SIG-M5 treated with dmso at 0.1 percent for 504 hours (cell line): Measurements from ENCODE around the gene CFAP299.
"Not testable (repeated sequence)": the region's sequence is repeated elsewhere in the genome, so short reads cannot be mapped to it uniquely, and the experiment has no call there.

Experiments used
- DNase-seq: peaks from one replicate; lab custom pipeline; 2025; ENCODE audit not compliant: unreplicated experiment; lab: John Stamatoyannopoulos, UW

Gene CFAP299

DNA sequence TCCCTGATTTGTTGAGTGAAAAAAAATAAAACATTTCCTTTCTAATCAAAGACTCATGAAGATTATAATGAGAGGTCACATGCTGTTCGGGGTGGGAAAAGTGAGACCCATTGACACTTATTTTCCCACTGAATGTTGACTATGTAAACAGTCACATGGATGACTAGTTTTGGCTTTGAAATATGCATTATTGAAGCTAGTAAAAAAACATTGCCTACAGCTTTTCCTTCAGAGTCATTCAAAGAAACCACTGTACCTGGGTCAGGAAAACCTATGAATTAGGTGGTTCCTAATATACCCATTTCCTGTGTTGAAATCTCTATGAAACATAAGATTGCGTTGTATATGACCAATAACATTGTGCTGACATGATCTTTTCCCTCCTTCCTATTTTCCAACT is 251.2 kb downstream of the CFAP299 start:
- DNase-seq = no peak

- no peak for DNase-seq
Observed at GRCh38 chr4:80587871-80588385, 252.4 kb downstream of the CFAP299 start.

GRCh38 chr4:80592950-80593349 is 257.4 kb downstream of the CFAP299 start:
- DNase-seq = no peak

- DNase-seq = no peak
Observed at GRCh38 chr4:80594701-80595100, 259.2 kb downstream of the CFAP299 start.

- no peak for DNase-seq
Observed at GRCh38 chr4:80608281-80608980, 272.9 kb downstream of the CFAP299 start.

- DNase-seq = no peak
Observed at GRCh38 chr4:80610199-80610598, 274.7 kb downstream of the CFAP299 start.

GRCh38 chr4:80610845-80611677 is 275.5 kb downstream of the CFAP299 start:
- no peak for DNase-seq

DNA sequence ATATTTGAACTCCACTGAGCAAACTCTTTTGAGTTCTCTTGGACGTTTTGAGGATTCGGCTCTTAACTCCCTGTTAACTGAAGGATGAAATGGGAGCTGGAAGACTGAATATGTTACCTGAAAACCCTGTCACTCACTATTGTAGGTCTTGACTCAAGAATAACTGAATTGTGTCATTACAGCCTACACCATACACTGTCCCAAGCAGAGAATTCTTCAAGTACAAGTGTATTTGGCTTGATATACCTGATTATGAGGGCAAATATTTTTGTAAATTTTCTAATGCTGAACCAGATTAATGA is 276.1 kb downstream of the CFAP299 start:
- no peak for DNase-seq

DNA sequence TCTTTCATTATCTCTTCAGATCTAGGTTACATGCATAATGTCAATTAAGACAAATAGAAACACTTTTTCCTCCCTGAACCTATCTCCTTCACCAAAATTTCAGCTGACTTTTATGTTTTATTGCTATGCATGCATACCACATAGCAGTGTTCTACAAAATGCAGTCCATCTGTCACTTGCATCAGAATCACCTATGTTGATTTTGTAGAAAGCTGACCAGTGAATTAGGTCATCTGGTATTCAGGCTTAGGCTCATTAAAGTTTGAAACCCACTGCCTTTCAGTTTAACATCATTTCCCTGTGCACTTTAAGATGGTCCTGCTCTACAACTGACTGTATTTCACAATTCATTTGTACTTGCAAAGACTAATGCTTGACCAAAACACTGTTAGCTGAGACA is 277.9 kb downstream of the CFAP299 start:
- no peak for DNase-seq

- no peak for DNase-seq
Observed at GRCh38 chr4:80614319-80614718, 278.8 kb downstream of the CFAP299 start.

GRCh38 chr4:80615099-80615498 is 279.6 kb downstream of the CFAP299 start:
- no peak for DNase-seq

DNA sequence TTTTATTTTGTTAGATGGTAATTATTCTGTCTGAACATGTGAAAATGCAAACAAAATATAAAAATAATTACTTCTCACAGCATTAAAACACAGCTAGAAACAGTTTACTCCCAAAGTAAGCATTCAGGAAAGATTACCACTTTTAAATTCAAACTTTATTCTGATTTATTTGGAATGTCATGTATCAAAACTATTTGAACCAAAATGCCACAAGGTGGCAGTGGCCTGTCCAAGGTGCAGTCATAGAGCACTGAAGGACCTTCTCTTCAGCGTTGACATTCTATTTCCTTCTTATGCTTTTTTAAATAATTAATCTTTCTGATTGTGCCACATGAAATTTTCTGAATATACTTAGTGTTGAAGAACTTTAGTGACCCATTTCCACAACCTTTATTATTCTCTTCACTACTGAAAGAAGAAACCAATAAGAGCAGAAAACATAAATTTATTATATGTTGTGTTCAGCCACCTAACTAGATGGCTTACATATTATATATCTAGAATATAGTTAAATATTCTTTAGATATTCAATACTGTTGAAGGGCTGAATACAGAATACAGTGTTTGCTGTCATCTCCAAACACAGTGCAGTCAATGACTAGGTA is 283.6 kb downstream of the CFAP299 start:
- peak; percentile 7 for DNase-seq

GRCh38 chr4:80631861-80632260 is 296.3 kb downstream of the CFAP299 start:
- no peak for DNase-seq

GRCh38 chr4:80637190-80637589 is 301.7 kb downstream of the CFAP299 start:
- DNase-seq = no peak

DNA sequence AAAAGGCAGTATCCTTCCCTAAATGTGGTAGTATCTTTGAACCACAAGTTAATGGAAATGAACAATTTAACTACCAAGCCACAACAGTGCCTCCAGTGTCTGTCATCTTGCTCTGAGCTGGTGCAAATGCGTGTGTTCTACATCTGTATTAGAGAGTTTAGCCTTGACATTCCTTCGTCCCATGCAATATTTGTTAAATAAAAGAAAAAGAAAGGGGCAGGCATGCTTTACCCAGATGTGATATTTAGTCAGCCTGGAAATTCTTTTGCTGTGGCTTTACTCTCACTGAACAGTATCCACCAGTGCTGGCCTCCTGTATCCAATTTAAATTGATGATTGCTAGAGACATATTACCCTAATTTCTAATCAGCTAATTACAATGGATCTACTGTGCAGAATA is 310.5 kb downstream of the CFAP299 start:
- DNase-seq = no peak

DNA sequence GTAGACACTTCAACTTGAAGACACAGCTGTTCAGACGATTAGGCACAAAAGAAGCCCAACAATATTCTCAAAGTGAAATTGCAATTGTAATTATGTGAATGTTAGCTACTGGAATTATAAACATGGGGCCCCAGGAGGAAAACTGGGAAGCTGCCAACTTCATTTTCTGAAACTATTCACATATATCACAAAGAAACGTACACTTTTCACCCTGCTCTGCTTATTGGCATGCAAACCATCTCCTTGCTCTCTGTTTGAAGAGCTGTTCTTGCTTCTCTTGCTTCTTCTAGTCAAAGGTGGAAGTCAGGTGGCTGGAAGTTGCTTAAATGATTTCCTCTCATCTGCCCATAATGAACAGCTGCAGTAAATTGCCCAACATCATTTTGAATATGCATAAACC is 320.1 kb downstream of the CFAP299 start:
- no peak for DNase-seq

DNA sequence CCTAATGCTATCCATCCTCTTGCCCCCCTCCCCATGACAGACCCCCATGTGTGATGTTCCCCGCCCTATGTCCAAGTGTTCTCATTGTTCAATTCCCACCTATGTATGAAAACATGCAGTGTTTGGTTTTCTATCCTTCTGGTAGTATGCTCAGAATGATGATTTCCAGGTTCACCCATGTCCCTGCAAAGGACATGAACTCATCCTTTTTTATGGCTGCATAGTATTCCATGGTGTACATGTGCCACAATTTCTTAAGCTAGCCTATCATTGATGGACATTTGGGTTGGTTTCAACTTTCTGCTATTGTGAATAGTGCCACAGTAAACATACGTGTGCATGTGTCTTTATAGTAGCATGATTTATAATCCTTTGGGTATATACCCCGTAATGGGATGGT is 334.6 kb downstream of the CFAP299 start:
- not testable (repeated sequence) for DNase-seq

GRCh38 chr4:80678413-80678812 is 342.9 kb downstream of the CFAP299 start:
- DNase-seq = no peak

DNA sequence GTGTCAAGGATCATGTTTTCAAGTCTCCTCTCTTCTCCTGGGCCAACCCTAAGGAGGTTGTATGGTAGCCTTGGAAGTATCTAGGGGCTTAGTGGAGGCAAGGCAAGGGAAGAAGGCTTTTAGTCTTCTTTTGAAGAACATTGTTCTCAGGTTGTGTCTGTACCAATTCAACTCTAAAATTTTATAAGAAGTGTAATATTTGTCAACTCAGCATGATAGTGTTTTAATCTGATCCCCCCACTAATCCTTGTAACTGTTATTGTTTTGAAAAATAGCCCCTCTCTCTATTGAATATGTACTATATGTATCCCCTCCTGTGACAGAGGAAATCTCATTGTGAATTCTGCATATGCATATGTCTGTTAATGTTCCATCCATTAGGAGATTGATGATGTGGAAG is 345.4 kb downstream of the CFAP299 start:
- no peak for DNase-seq

DNA sequence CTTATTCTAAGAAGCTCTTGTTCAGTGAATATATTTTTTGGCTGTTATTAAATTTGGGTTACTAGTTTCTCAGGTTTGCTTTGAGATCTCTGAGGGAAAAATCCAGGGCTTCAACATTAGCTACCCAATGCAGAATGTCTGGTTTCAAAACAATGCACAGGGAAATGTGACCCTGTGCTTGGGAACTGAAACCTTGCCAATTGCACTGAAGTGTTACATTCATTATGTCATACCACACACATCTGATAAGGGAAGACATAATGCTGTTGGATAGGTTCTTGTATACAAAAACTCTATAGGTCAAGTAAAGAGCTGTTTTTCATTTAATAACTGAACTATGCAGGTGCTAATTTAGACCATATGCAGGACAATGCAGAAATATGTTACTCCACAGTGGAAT is 349.7 kb downstream of the CFAP299 start:
- no peak for DNase-seq

GRCh38 chr4:80687736-80688135 is 352.2 kb downstream of the CFAP299 start:
- not testable (repeated sequence) for DNase-seq

GRCh38 chr4:80694171-80694570 is 358.6 kb downstream of the CFAP299 start:
- no peak for DNase-seq
